Tibial artery (tissue), 4 donors: ENCODE measurements around the gene GPRIN1.
A peak's percentile ranks its signal among the peaks of the same experiment; 100 is the strongest.

Source experiments
- DNase-seq, 2 donors: peaks; one replicate each; pipeline ENCODE4 v3.0.0-alpha.2; 2019
- H3K27ac ChIP-seq, 2 donors: fragments of 200-600 bp; sonication (generic) in 1 of 2; 1 replicate in 1 of 2; 2 replicates in 1 of 2; pipeline ENCODE4 v1.5.1; 2018 to 2019; ENCODE audit warnings: mild to moderate bottlenecking in 1 of 2
- H3K27me3 ChIP-seq, 2 donors: fragments of 200-600 bp; sonication (generic) in 1 of 2; one replicate each; pipeline versions ENCODE4 v1.5.1 to v1.6.0; 2016 to 2019
- H3K36me3 ChIP-seq, 3 donors: fragments of 200-600 bp; sonication (generic) in 2 of 3; one replicate each; pipeline ENCODE4 v1.5.1; 2016 to 2019; ENCODE audit warnings: mild to moderate bottlenecking in 2 of 3
- H3K4me1 ChIP-seq, 4 donors: fragments of 200-600 bp; sonication (generic) in 2 of 4; 1 replicate in 3 of 4; 2 replicates in 1 of 4; pipeline ENCODE4 v1.5.1; 2016 to 2019
- H3K4me3 ChIP-seq, 2 donors: fragments of 200-600 bp; sonication (generic) in 1 of 2; 1 replicate in 1 of 2; 2 replicates in 1 of 2; pipeline ENCODE4 v1.5.1; 2018 to 2019; ENCODE audit warnings: mild to moderate bottlenecking in 2 of 2
- H3K9me3 ChIP-seq, 3 donors: fragments of 200-600 bp; sonication (generic) in 1 of 3; one replicate each; pipeline ENCODE4 v1.5.1; 2016 to 2019
- intact Hi-C: fragments of 100-400 bp; cut with DNase I; formaldehyde crosslinking; loops from one replicate; pipeline ENCODE4 v1.15.0; 2023; ENCODE audit warnings: low total_unique reads
- TF ChIP-seq, protein P1 (sequence below), 2 experiments: fragments of 200-600 bp in 1 of 2; fragments of 450-650 bp in 1 of 2; IDR thresholded peaks; one replicate each; pipeline ENCODE4 v1.5.1; 2017 to 2019; ENCODE audit warnings: antibody characterized with exemption in 2 of 2, mild to moderate bottlenecking in 1 of 2, moderate library complexity in 1 of 2

GPRIN1 gene

GRCh38 chr5:176621661-176622079, 11.7 kb upstream of the GPRIN1 start:
- intact Hi-C loops = no loop called here
- DNase-seq = no peak
- Histone ChIP-seq H3K4me3 (no peak overlapping the region), H3K36me3 (no peaks in the 10 kb centered on the region), H3K27ac (no peak overlapping the region), H3K4me1 (peaks cover 0 to 18% (median 16%) of the 10 kb centered on the region in 4 donors), H3K27me3 (peaks cover 3 to 90% of the 10 kb centered on the region in 2 donors), H3K9me3 (no peaks in the 10 kb centered on the region)
- TF ChIP-seq, protein P1, sequence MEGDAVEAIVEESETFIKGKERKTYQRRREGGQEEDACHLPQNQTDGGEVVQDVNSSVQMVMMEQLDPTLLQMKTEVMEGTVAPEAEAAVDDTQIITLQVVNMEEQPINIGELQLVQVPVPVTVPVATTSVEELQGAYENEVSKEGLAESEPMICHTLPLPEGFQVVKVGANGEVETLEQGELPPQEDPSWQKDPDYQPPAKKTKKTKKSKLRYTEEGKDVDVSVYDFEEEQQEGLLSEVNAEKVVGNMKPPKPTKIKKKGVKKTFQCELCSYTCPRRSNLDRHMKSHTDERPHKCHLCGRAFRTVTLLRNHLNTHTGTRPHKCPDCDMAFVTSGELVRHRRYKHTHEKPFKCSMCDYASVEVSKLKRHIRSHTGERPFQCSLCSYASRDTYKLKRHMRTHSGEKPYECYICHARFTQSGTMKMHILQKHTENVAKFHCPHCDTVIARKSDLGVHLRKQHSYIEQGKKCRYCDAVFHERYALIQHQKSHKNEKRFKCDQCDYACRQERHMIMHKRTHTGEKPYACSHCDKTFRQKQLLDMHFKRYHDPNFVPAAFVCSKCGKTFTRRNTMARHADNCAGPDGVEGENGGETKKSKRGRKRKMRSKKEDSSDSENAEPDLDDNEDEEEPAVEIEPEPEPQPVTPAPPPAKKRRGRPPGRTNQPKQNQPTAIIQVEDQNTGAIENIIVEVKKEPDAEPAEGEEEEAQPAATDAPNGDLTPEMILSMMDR (IDR thresholded peaks at IDR 0.05) = no peak

GRCh38 chr5:176620333-176620981, 10.5 kb upstream of the GPRIN1 start:
- Histone ChIP-seq H3K27me3 (peaks cover 3 to 91% of the 10 kb centered on the region in 2 donors), H3K36me3 (no peaks in the 10 kb centered on the region), H3K9me3 (no peaks in the 10 kb centered on the region), H3K4me1 (peaks cover 0 to 18% (median 16%) of the 10 kb centered on the region in 4 donors), H3K4me3 (no peak overlapping the region), H3K27ac (no peak overlapping the region)
- peak in 1 of 2 donors; percentile 48 for DNase-seq
- intact Hi-C loops = no loop called here
- TF ChIP-seq, protein P1 (IDR thresholded peaks at IDR 0.05) = no peak

GRCh38 chr5:176619569-176620332, 9.8 kb upstream of the GPRIN1 start:
- Histone ChIP-seq H3K27me3 (peaks cover 3 to 91% of the 10 kb centered on the region in 2 donors), H3K36me3 (no peaks in the 10 kb centered on the region), H3K4me1 (peaks cover 0 to 18% (median 16%) of the 10 kb centered on the region in 4 donors), H3K27ac (no peak overlapping the region), H3K9me3 (no peaks in the 10 kb centered on the region), H3K4me3 (no peak overlapping the region)
- intact Hi-C loops = no loop called here
- TF ChIP-seq, protein P1 (IDR thresholded peaks at IDR 0.05) = no peak
- DNase-seq = no peak

GRCh38 chr5:176619203-176619568, 9.2 kb upstream of the GPRIN1 start:
- Histone ChIP-seq H3K27ac (no peak overlapping the region), H3K4me3 (no peak overlapping the region), H3K27me3 (peaks cover 3 to 91% of the 10 kb centered on the region in 2 donors), H3K4me1 (peaks cover 0 to 18% (median 16%) of the 10 kb centered on the region in 4 donors), H3K36me3 (no peaks in the 10 kb centered on the region), H3K9me3 (no peaks in the 10 kb centered on the region)
- TF ChIP-seq, protein P1 (IDR thresholded peaks at IDR 0.05) = no peak
- intact Hi-C loops = no loop called here
- DNase-seq = no peak

DNA sequence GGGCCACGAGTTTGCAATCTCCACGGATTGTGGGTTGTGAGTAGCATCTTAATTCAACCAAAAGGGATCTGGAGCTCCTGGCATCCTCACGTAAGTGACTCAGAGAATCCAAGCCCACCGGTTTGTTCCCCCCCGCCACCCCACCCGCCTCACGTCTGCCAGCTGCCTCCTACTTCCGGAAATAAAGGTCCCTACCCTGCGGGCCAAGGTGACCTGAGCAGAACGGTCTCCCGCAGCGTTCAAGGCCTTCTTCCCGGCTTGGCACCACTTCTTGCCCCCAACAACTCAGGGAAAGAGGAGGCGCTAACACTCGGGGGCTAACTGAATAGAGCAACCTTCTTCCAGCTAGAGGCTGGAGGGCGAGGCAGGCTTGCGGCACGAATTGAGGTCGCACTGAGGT, 8.8 kb upstream of the GPRIN1 start:
- no peak overlapping the region for H3K27ac ChIP-seq
- no peaks in the 10 kb centered on the region for H3K9me3 ChIP-seq
- intact Hi-C loops = no loop called here
- H3K4me1 ChIP-seq = peaks cover 0 to 18% (median 16%) of the 10 kb centered on the region in 4 donors
- TF ChIP-seq, protein P1 (IDR thresholded peaks at IDR 0.05) = no peak
- H3K36me3 ChIP-seq = no peaks in the 10 kb centered on the region
- no peak overlapping the region for H3K4me3 ChIP-seq
- no peak for DNase-seq
- H3K27me3 ChIP-seq = peaks cover 3 to 90% of the 10 kb centered on the region in 2 donors
